ENCODE data around the gene MTMR12. TPM values are rescaled to one million over a fixed set of nuclear protein-coding genes. Genes with fewer than 3 reads are reported as not detected.
"Not testable (repeated sequence)": the region's sequence is repeated elsewhere in the genome, so short reads cannot be mapped to it uniquely, and the experiment has no call there.

Gene MTMR12
- total and polyA plus RNA-seq, 10 of the 15 experiments (the other 5 are each of a cell fraction or from before 2014, with no cell fraction given), result 5.0 to 22.9 (median 16.3) TPM

GRCh38 chr5:32290922-32291321 lies 21.8 kb downstream of the MTMR12 start (continued):
- peak; percentile 96 for TF ChIP-seq ATF2 (IDR thresholded peaks at IDR 0.05; ENCODE audit: low read length)
- TF ChIP-seq ETV6 (conservative IDR thresholded peaks at IDR 0.05 in 1 of 2, IDR thresholded peaks at IDR 0.05 in 1 of 2; ENCODE audit: borderline replicate concordance in 1 of 2, low read depth in 1 of 2), result peak in 1 of 2 experiments; percentile 46; a peak in 1 of 4 replicates
- TF ChIP-seq ATF7 (IDR thresholded peaks at IDR 0.05; ENCODE audit: low read depth), result peak; percentile 91
- TF ChIP-seq TCF3 (IDR thresholded peaks at IDR 0.05; ENCODE audit: borderline replicate concordance, insufficient read depth, low read depth, low read length), result peak; percentile 45; the same call in 1 of the 2 replicates
- peak; percentile 52 for TF ChIP-seq RUNX3 (IDR thresholded peaks at IDR 0.05; ENCODE audit: low read length)

GRCh38 chr5:32290501-32290900 lies 22.2 kb downstream of the MTMR12 start:
- in situ Hi-C loops (cut with MboI); H3K36me3 ChIP-seq (ENCODE audit: control insufficient read depth in 2 of 2, insufficient read depth in 2 of 2, low read length in 1 of 2); RAD21 ChIA-PET (ENCODE audit: unreplicated experiment); H3K9ac ChIP-seq (ENCODE audit: control insufficient read depth, insufficient read depth, low read length); H3K4me1 ChIP-seq (ENCODE audit: control insufficient read depth, insufficient read depth, low read length); FAIRE-seq; H2AFZ ChIP-seq (ENCODE audit: control insufficient read depth, low read depth, low read length); H3K27me3 ChIP-seq (replicated peaks in 1 of 2; ENCODE audit: control insufficient read depth in 2 of 2, insufficient read depth in 2 of 2, low read length in 1 of 2); POLR2A ChIA-PET; H3K4me2 ChIP-seq (ENCODE audit: control insufficient read depth, insufficient read depth); H3K4me3 ChIP-seq; H3K27ac ChIP-seq (ENCODE audit: control insufficient read depth, insufficient read depth); H4K20me1 ChIP-seq (ENCODE audit: control insufficient read depth, insufficient read depth); H3K9me3 ChIP-seq (replicated peaks; ENCODE audit: control insufficient read depth, insufficient read depth, low read length); ATAC-seq; DNase-seq (ENCODE audit: low read depth, low spot score); BruUV-seq (replicated peaks); CTCF ChIA-PET; H3K79me2 ChIP-seq (ENCODE audit: control insufficient read depth, insufficient read depth, low read length); intact Hi-C loops (cut with micrococcal nuclease; ENCODE audit: unreplicated experiment): not testable (repeated sequence)
- 67% methylated on average over 3 of the region's 3 CpGs for WGBS (ENCODE audit: insufficient coverage, insufficient replicate concordance, low lambda C conversion rate, missing lambda C conversion rate)
- SMC1A ChIA-PET (ENCODE audit: uncharacterized antibody, unreplicated experiment), result interaction anchor here (0.6 to 1.0 kb wide), 2 partner anchors 13 to 77 kb away, joined by 3 read pairs; no protein-coding TSS in a partner anchor

- WGBS (ENCODE audit: insufficient coverage, insufficient replicate concordance, low lambda C conversion rate, missing lambda C conversion rate), result 100% methylated on average over 1 of the region's 1 CpG
- H3K36me3 ChIP-seq (ENCODE audit: control insufficient read depth in 2 of 2, insufficient read depth in 2 of 2, low read length in 1 of 2); ATAC-seq; in situ Hi-C loops (cut with MboI); intact Hi-C loops (cut with micrococcal nuclease; ENCODE audit: unreplicated experiment); POLR2A ChIA-PET; DNase-seq (ENCODE audit: low read depth, low spot score); H3K9me3 ChIP-seq (replicated peaks; ENCODE audit: control insufficient read depth, insufficient read depth, low read length); FAIRE-seq; H3K4me1 ChIP-seq (ENCODE audit: control insufficient read depth, insufficient read depth, low read length); H3K27ac ChIP-seq (ENCODE audit: control insufficient read depth, insufficient read depth); RAD21 ChIA-PET (ENCODE audit: unreplicated experiment); H3K27me3 ChIP-seq (replicated peaks in 1 of 2; ENCODE audit: control insufficient read depth in 2 of 2, insufficient read depth in 2 of 2, low read length in 1 of 2); H3K9ac ChIP-seq (ENCODE audit: control insufficient read depth, insufficient read depth, low read length); H3K79me2 ChIP-seq (ENCODE audit: control insufficient read depth, insufficient read depth, low read length); H3K4me3 ChIP-seq; H3K4me2 ChIP-seq (ENCODE audit: control insufficient read depth, insufficient read depth); BruUV-seq (replicated peaks); H4K20me1 ChIP-seq (ENCODE audit: control insufficient read depth, insufficient read depth); H2AFZ ChIP-seq (ENCODE audit: control insufficient read depth, low read depth, low read length): not testable (repeated sequence)
- CTCF ChIA-PET, result interaction anchor here (1.3 kb wide), 1 partner anchor 179 kb away, joined by 3 read pairs; no protein-coding TSS in a partner anchor
- SMC1A ChIA-PET (ENCODE audit: uncharacterized antibody, unreplicated experiment), result interaction anchor here (0.6 to 1.2 kb wide), 3 partner anchors 13 to 78 kb away, joined by 3 to 4 read pairs (median 3); no protein-coding TSS in a partner anchor
These were observed 22.8 kb downstream of the MTMR12 start for GRCh38 chr5:32289986-32290385.

GRCh38 chr5:32288135-32288534 lies 24.6 kb downstream of the MTMR12 start:
- in situ Hi-C loops (cut with MboI); BruUV-seq (replicated peaks); POLR2A ChIA-PET; SMC1A ChIA-PET (ENCODE audit: uncharacterized antibody, unreplicated experiment); intact Hi-C loops (cut with micrococcal nuclease; ENCODE audit: unreplicated experiment); H3K9ac ChIP-seq (ENCODE audit: control insufficient read depth, insufficient read depth, low read length); H2AFZ ChIP-seq (ENCODE audit: control insufficient read depth, low read depth, low read length); H3K27ac ChIP-seq (ENCODE audit: control insufficient read depth, insufficient read depth); H3K9me3 ChIP-seq (replicated peaks; ENCODE audit: control insufficient read depth, insufficient read depth, low read length); H3K36me3 ChIP-seq (ENCODE audit: control insufficient read depth in 2 of 2, insufficient read depth in 2 of 2, low read length in 1 of 2); H3K79me2 ChIP-seq (ENCODE audit: control insufficient read depth, insufficient read depth, low read length); RAD21 ChIA-PET (ENCODE audit: unreplicated experiment); ATAC-seq; H3K27me3 ChIP-seq (replicated peaks in 1 of 2; ENCODE audit: control insufficient read depth in 2 of 2, insufficient read depth in 2 of 2, low read length in 1 of 2); H3K4me2 ChIP-seq (ENCODE audit: control insufficient read depth, insufficient read depth); DNase-seq (ENCODE audit: low read depth, low spot score); H3K4me3 ChIP-seq; FAIRE-seq; H4K20me1 ChIP-seq (ENCODE audit: control insufficient read depth, insufficient read depth): not testable (repeated sequence)
- peaks cover 16% of the 10 kb centered on the region for H3K4me1 ChIP-seq (ENCODE audit: control insufficient read depth, insufficient read depth, low read length)
- CTCF ChIA-PET, result interaction anchor here (1.1 kb wide), 1 partner anchor 8 kb away, joined by 3 read pairs; no protein-coding TSS in a partner anchor
- 59% methylated on average over 3 of the region's 3 CpGs for WGBS (ENCODE audit: insufficient coverage, insufficient replicate concordance, low lambda C conversion rate, missing lambda C conversion rate)
